SK-N-MC (cell line): ENCODE measurements around the gene CFAP107.

ENCODE experiments used
- EZH2 ChIP-seq: fragments of 200-600 bp; sonication (generic); IDR thresholded peaks from one replicate; pipeline ENCODE4 v1.6.1; 2017; ENCODE audit warnings: antibody characterized with exemption
- FOXP2 ChIP-seq: optimal IDR thresholded peaks from 2 replicates; pipeline ENCODE3; 2011; ENCODE audit warnings: mild to moderate bottlenecking, moderate library complexity; ENCODE audit not compliant: insufficient read depth; ENCODE audit errors: extremely low read length, control extremely low read depth
- POLR2AphosphoS5 ChIP-seq: IDR thresholded peaks from 2 replicates; pipeline ENCODE4 v1.6.1; 2012; ENCODE audit warnings: mild to moderate bottlenecking, low read depth, low read length, borderline replicate concordance

DNA sequence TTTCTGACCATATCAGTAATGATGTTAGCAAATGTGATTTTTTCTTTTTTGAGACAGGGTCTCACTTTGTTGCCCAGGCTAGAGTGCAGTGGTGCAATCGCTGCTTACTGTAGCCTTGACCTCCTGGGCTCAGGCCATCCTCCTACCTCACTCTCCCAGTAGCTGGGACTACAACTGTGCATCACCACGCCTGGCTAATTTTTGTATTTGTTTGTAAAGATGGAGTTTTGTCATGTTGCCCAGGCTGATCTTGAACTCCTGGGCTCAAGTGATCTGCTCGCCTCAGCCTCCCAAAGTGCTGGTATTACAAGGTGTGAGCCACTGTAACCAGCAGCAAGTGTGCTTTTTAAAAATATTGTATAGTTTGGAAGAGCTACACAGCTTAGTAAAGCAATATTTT lies 4.1 kb upstream of the CFAP107 start:
- TF ChIP-seq POLR2AphosphoS5: no peak
- TF ChIP-seq EZH2: no peak
- no peak for TF ChIP-seq FOXP2
